GM10266 (cell line): ENCODE data around the gene PCDHGB2.
"Not testable (repeated sequence)": the region's sequence is repeated elsewhere in the genome, so short reads cannot be mapped to it uniquely, and the experiment has no call there.

Source experiments
- DNase-seq: peaks from one replicate; pipeline ENCODE4 v3.0.0; 2012; ENCODE audit errors: extremely low spot score
- TF ChIP-seq, protein P1 (sequence below): IDR thresholded peaks from 2 replicates; pipeline ENCODE4 v1.5.1; 2012; ENCODE audit warnings: mild to moderate bottlenecking, low read depth; ENCODE audit not compliant: control insufficient read depth, insufficient read depth; ENCODE audit errors: missing control alignments

PCDHGB2 gene

DNA sequence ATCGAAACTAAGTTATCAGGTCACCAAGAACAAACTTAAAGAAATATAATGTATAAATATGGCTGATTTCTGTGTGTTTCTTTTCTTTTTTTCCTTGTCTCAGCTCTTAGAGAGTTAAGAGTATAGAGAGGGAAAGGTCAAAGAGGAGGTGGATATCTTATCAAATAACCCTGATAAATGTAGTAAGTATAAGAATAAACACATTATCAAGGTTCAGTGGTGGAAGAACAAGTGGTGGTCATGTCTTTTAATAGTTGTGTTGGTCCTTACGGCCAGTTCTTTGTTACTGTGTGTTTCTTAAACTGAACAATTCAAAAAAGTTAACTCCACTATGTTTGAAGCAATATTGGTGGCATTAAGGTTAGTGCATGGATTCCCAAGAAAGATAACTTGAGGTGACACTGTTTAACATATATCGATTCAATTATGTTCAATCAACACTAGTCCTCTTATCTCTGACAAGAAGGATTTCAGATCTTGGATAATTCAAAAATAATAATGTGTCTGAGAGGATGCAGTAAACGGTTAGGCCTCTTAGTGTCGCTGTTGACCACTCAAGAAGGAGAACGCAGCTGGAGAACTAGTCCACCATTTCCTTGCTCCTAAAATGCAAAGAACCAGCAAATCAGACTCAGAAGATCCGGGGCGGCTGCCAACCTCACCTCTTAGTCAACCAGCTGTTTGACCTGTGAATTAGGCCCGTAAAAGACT is 16.4 kb upstream of the PCDHGB2 start, which contains the start of gene PCDHGA3:
PCDHGA3 (plus strand) TSS at position 588 of the 711 bp plus-strand sequence. CDS start 205 bp downstream, outside the sequence.
- peak; percentile 65 for DNase-seq
- TF ChIP-seq, protein P1, sequence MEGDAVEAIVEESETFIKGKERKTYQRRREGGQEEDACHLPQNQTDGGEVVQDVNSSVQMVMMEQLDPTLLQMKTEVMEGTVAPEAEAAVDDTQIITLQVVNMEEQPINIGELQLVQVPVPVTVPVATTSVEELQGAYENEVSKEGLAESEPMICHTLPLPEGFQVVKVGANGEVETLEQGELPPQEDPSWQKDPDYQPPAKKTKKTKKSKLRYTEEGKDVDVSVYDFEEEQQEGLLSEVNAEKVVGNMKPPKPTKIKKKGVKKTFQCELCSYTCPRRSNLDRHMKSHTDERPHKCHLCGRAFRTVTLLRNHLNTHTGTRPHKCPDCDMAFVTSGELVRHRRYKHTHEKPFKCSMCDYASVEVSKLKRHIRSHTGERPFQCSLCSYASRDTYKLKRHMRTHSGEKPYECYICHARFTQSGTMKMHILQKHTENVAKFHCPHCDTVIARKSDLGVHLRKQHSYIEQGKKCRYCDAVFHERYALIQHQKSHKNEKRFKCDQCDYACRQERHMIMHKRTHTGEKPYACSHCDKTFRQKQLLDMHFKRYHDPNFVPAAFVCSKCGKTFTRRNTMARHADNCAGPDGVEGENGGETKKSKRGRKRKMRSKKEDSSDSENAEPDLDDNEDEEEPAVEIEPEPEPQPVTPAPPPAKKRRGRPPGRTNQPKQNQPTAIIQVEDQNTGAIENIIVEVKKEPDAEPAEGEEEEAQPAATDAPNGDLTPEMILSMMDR = peak; percentile 26

DNA sequence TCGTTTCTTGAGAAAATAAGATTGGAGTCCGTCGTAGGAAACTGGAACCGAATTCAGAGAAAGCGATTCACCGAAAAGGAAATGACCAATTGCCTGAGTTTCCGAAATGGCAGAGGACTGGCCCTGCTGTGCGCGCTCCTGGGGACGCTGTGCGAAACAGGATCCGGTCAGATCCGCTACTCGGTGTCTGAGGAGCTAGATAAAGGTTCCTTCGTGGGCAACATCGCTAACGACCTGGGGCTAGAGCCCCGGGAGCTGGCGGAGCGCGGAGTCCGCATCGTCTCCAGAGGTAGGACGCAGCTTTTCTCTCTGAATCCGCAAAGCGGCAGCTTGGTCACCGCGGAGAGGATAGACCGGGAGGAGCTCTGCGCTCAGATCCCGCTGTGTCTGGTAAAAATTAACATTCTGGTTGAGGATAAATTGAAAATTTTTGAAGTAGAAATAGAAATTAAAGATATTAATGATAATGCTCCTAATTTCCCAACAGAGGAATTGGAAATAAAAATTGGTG is 15.8 kb upstream of the PCDHGB2 start:
- DNase-seq = no peak
- TF ChIP-seq, protein P1 = no peak

DNA sequence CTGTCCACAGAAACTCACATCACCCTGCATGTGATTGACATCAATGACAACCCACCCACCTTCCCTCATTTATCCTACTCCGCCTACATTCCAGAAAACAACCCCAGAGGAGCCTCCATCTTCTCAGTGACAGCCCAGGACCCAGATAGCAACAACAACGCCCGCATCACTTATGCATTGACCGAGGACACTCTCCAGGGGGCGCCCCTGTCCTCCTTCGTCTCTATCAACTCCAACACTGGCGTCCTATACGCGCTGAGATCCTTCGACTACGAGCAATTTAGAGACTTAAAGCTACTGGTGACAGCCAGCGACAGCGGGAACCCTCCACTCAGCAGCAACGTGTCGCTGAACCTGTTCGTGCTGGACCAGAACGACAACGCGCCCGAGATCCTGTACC is 14.5 kb upstream of the PCDHGB2 start:
- TF ChIP-seq, protein P1 = no peak
- no peak for DNase-seq

DNA sequence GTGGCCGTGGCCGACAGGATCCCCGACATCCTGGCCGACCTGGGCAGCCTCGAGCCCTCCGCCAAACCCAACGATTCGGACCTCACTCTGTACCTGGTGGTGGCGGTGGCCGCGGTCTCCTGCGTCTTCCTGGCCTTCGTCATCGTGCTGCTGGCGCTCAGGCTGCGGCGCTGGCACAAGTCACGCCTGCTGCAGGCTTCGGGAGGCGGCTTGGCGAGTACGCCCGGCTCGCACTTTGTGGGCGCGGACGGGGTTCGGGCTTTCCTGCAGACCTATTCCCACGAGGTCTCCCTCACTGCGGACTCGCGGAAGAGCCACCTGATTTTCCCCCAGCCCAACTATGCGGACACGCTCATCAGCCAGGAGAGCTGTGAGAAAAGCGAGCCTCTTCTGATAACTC is 13.8 kb upstream of the PCDHGB2 start:
- not testable (repeated sequence) for DNase-seq

DNA sequence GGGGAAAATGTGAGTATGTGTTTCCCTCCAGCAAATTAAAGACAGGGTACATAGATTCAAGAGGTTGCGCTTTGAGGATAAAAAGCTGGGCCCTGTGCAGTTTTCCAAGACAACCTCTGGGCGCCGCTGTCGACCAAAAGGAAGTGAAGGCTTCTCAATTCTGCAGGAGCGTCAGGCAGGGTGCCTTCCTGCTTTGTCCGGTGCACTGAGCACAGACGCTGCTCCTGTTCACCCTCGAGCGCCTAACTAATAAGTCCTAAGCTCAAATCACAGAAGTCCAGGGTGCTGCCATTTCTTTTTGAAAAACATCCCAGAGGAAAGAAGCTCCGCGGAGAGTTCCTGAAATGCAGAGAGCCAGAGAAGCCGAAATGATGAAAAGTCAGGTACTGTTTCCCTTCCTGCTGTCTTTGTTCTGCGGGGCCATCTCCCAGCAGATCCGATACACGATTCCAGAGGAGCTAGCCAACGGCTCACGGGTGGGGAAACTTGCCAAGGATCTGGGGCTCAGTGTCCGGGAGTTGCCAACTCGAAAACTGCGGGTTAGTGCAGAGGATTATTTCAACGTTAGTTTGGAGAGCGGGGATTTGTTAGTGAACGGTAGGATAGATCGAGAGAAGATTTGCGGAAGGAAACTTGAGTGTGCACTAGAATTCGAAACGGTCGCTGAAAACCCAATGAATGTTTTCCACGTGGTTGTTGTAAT is 9.7 kb upstream of the PCDHGB2 start, which contains the start of gene PCDHGB1:
PCDHGB1 (plus strand) TSS at position 183 of the 703 bp plus-strand sequence; CDS start at position 345, 162 bp downstream.
- TF ChIP-seq, protein P1 = peak; percentile 49
- DNase-seq = peak; percentile 59

DNA sequence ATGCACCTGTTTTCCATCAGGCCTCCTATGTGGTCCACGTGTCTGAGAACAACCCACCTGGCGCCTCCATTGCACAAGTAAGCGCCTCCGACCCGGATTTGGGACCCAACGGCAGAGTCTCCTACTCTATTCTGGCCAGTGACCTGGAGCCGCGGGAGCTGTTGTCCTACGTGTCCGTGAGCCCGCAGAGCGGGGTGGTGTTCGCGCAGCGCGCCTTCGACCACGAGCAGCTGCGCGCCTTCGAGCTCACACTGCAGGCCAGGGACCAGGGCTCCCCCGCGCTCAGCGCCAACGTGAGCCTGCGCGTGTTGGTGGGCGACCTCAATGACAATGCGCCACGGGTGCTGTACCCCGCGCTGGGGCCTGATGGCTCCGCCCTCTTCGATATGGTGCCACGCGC is 8.2 kb upstream of the PCDHGB2 start:
- TF ChIP-seq, protein P1 = no peak
- DNase-seq = no peak

DNA sequence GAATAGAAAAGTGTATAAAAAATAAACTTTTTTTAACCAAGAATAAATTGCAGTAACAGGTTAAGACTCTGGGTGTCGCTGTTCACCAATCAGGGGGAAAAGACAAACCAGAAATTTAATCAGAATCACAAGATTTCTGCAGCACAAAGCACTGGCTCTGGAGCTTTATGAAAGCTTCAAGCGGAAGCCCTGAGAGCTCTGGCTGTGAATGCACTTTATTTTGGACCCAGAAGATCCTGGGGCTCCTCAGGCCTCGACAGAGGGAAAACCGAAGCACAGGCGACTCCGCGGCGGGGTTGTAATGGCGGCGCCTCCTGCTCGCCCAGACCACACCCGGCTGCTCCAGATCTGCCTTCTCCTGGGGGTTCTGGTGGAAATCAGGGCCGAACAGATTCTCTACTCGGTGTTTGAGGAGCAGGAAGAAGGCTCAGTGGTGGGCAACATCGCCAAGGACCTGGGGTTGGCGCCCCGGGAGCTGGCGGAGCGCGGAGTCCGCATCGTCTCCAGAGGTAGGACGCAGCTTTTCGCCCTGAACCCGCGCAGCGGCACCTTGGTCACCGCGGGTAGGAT is 4.8 kb upstream of the PCDHGB2 start, which contains the start of gene PCDHGA4:
PCDHGA4 (plus strand) TSS at position 122 of the 570 bp plus-strand sequence; CDS start at position 209, 87 bp downstream.
- TF ChIP-seq, protein P1 = peak; percentile 7
- DNase-seq = no peak
